A549 (cell line): ENCODE data around the gene CHI3L1.

Source experiments
- JUNB ChIP-seq: fragments of >200 bp; sonication (Bioruptor Twin); formaldehyde crosslinking; IDR thresholded peaks from 2 replicates; pipeline ENCODE4 v1.6.1; 2016
- POLR2A ChIP-seq: IDR thresholded peaks from 2 replicates; pipeline ENCODE4 v1.6.1; 2012; ENCODE audit warnings: mild to moderate bottlenecking, low read length

GRCh38 chr1:203165101-203165799, 21.3 kb downstream of the CHI3L1 start:
- no peak for TF ChIP-seq POLR2A
- no peak for TF ChIP-seq JUNB
